Measurements from ENCODE around the gene CSKMT.
"Not testable (repeated sequence)": the region's sequence is repeated elsewhere in the genome, so short reads cannot be mapped to it uniquely, and the experiment has no call there.

- TF ChIP-seq CTCF (optimal IDR thresholded peaks at IDR 0.05 in 1 of 3, IDR thresholded peaks at IDR 0.05 in 1 of 3, conservative IDR thresholded peaks at IDR 0.05 in 1 of 3; ENCODE audit: extremely low read depth in 1 of 3, insufficient read depth in 2 of 3, low read length in 3 of 3); EZH2 (IDR thresholded peaks at IDR 0.05; ENCODE audit: low read length): not testable (repeated sequence)
Observed at GRCh38 chr11:62616957-62617356, 48.2 kb upstream of the CSKMT start.

All from keratinocyte (primary cell).